COLO668 (cell line): Measurements from ENCODE around the gene PAQR6.
"Not testable (repeated sequence)": the region's sequence is repeated elsewhere in the genome, so short reads cannot be mapped to it uniquely, and the experiment has no call there.

Experiments
- DNase-seq: peaks from one replicate; lab custom pipeline; 2025; ENCODE audit not compliant: unreplicated experiment; lab: John Stamatoyannopoulos, UW

The PAQR6 gene

DNA sequence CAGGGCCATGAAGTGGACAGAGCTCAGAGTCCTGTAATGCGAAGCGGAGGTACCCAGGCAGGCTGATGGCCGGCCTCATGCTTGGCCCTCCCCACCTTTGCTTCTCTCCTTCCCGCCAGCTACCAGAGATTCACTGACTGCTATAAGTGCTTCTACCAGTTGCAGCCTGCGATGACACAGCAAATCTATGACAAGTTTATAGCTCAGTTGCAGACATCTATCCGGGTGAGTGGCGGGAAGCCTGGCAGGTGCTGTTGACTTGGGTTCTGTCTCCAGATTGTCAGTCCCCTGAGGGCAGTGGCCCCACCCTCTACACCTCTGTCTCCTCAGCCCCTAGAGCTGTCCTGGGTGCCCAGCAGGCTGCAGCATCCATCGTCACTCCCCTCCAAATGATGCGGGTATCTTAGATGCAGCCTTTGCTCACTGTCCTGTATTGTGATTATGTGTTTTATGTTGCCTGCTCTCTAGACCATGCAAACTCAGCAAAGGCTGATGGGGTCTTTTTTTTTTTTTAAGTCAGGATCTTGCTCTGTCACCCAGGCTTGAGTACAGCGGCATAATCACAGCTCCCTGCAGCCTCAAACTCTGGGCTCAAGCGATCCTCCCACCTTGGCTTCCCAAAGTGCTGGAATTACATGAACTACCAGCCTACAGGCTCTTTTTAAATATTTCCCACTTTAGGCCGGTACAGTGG lies 15.5 kb downstream of the PAQR6 start:
- DNase-seq = peak; percentile 19

DNA sequence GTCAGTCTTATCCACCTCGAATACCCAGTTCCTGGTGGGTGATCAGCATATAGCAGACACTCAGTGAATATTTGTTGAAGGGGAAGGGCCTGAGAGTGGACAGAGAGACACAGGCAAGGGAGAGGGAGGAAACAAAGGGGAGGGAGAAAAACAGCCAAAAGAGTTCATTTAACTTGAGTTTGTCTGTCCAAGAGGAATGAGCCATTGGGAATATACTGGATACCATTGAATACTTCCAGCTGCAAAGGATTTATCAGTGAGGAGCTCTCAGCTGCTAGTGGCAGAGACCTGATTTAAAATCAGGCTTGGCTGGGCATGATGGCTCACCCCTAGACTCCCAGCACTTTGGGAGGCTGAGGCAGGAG lies 17.4 kb downstream of the PAQR6 start:
- DNase-seq = no peak

DNA sequence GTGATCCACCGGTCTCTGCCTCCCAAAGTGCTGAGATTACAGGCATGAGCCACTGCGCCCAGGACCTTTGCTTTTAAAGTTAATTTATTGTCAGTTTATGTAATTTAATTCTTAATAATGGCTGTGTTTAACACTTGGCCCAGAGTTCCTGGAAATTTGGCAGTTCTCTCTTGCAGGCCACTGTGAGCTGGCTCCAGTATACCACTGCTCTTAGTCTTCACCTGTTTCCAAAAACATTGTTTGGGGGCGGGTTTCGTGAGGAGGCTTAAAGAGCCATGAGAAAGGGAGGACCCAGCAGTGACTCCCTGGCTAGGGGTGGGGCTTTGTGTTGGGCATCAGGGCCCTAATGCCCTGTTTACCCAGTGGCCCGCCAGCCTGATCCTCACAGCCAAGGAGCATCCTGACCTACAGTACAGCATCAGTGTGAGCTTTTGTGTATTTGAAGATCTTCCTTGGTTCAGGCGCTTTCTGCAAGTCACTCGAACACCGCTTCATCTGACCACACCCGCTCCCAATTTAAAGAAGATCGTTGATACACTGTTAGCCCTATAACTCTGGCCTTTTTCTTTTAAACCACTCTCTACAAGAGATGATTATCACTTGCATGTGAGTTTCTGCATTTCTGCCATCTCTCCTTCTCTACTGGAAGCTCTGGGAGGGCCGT lies 17.9 kb downstream of the PAQR6 start:
- DNase-seq = no peak

GRCh38 chr1:156228501-156228900 lies 19.4 kb downstream of the PAQR6 start:
- no peak for DNase-seq

GRCh38 chr1:156226782-156227181 lies 21.1 kb downstream of the PAQR6 start:
- no peak for DNase-seq

- no peak for DNase-seq
Measured at GRCh38 chr1:156226116-156226538, 21.7 kb downstream of the PAQR6 start.

- no peak for DNase-seq
Measured at GRCh38 chr1:156225677-156226014, 22.2 kb downstream of the PAQR6 start.

DNA sequence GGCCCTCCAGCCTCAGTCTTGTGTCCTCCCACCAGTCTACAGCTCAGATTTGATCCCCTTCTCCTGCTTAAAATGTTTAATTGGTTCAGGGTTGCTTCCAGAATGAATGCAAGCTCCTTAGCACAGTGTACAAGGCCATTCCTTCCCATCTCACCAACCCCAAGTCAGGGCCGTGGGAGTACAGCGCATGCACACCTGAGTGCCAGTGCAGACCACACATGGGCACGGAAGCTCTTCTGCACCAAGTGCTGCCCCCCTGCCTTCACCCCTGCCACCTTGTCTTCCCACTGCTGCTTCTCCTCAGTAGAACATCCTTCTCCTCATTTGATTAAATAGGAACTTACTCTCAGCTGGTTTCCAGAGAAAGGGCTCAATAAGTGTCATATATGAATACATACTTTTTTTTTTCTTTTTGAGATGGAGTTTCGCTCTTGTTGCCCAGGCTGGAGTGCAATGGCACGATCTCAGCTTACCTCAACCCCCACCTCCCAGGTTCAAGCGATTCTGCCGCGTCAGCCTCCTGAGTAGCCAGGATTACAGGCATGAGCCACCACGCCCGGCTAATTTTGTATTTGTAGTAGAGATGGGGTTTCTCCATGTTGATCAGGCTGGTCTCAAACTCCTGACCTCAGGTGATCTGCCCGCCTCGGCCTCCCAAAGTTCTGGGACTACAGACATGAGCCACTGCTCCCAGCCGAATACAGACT lies 25.7 kb downstream of the PAQR6 start:
- DNase-seq = no peak

- no peak for DNase-seq
Measured at GRCh38 chr1:156220226-156220625, 27.6 kb downstream of the PAQR6 start.

DNA sequence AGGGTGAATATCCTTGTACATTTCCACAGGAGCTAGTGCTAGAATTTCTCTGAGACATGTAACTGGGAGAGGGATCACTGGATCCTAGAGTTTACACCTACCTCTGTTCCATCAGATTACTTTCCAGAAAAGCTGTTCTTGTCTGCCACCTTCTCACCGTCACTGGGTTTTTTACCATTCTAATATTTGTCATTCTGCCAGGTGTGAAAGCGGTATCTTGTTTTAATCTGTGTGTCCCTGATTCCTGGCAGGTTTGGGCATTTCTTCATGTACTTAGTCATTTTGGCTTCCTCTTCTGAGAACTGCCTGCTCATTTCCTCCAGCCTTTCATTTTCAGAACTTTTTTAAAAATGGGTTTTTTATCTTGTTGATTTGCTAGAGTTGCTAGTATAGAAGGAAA lies 30.0 kb downstream of the PAQR6 start:
- no peak for DNase-seq

- DNase-seq = not testable (repeated sequence)
Measured at GRCh38 chr1:156216361-156217086, 31.3 kb downstream of the PAQR6 start.

GRCh38 chr1:156214024-156214748 lies 33.7 kb downstream of the PAQR6 start:
- peak; percentile 18 for DNase-seq

GRCh38 chr1:156213644-156213966 lies 34.3 kb downstream of the PAQR6 start:
- DNase-seq = no peak

- peak; percentile 98 for DNase-seq
Measured at GRCh38 chr1:156212833-156213643, 34.8 kb downstream of the PAQR6 start, which contains the start of gene PMF1. Gene PMF1, plus strand, starts transcription at chr1:156213007. Its CDS starts 9 bp downstream, at chr1:156213016.

DNA sequence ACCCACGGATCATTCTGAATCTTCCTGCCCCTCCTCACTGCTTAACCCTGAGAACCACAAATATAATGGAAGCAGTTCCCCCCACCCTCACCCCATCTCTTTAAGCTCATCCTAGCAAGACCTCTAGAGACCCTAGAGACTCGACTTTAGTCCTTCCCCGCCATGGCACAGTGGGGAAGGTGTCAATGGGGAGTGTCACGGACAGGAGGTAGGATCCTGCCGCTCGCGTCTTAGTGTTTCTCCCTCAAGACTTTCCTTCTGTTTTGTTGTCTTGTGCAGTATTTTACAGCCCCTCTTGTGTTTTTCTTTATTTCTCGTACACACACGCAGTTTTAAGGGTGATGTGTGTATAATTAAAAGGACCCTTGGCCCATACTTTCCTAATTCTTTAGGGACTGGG lies 35.7 kb downstream of the PAQR6 start:
- DNase-seq = no peak

DNA sequence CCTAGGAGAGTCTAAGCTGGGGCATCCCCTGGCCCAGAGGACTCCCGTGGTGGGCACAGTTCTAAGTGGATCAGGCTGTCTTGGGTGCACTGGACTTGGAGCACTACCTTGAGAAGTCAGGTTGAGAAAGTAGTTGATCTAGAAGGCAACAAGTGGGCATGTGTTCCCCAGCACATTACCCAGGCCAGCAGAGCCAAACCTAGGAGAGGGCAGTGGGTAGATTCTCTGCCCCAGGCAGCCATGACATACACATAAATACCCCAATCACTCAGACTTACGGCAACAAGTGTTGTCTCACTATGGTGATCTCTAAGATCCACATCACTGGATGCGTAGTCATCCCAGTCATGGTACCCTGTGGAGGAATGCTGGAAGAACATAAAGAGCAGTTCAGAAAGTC lies 36.6 kb downstream of the PAQR6 start:
- no peak for DNase-seq

DNA sequence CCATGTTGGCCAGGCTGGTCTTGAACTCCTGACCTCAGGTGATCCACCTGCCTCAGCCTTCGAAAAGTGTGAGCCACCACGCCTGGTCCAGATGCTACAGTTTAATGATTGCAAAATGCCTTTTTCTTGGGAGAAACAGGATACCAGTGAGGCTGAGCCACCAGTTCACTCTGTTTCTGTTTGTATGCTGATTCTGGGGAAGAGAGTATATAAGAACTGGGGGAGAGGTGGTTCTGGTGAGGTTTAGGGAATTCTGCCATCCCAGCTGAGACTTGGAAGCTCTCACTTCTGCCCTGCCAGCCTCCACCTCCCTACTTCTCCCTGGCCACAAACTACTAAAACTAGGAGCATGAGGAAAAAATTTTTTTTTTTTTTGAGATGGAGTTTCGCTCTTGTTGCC lies 43.2 kb downstream of the PAQR6 start:
- DNase-seq = no peak

- DNase-seq = no peak
Measured at GRCh38 chr1:156203331-156203730, 44.5 kb downstream of the PAQR6 start.

- no peak for DNase-seq
Measured at GRCh38 chr1:156200044-156200443, 47.8 kb downstream of the PAQR6 start.

DNA sequence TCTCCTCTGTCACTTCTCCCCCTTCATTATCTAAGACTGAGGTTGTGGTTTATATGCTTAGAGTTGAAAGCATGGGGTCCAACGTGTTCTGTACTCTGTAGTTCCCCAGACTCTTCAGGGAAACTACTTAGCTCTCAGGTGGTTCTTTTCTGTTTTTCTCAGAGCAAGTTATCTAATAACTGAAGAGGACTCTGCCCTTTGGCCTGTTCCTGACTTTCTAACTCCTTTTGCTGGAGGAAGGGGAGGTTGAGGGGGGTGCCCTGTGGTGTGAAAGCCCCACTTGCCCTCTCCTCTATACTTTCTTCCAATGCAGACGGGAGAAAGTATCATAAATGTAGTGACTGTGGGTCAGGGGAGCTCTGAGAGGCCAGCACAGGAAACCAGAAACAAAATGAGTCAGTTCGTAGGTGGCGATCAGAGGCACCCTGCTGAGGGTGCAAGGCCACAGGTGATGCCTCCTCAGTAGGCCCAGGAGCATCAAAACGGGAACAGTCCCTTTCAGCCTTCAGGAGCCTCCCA lies 49.0 kb downstream of the PAQR6 start:
- DNase-seq = no peak
